Endodermal cell (in vitro differentiated cells): Measurements from ENCODE around the gene VPS13D. TPM values are rescaled to one million over a fixed set of nuclear protein-coding genes. Genes with fewer than 3 reads are reported as not detected.
A peak's percentile ranks its signal among the peaks of the same experiment; 100 is the strongest.

Source experiments
- DNase-seq: peaks from one replicate; pipeline ENCODE4 v3.0.0-alpha.2; 2017
- H3K27ac ChIP-seq: 2 replicates; pipeline ENCODE4 v1.5.1; 2013; ENCODE audit warnings: mild to moderate bottlenecking, low read depth, low read length, moderate library complexity
- H3K27me3 ChIP-seq: 2 replicates; pipeline ENCODE4 v1.6.1; 2013; ENCODE audit warnings: mild to moderate bottlenecking, low read length, moderate library complexity; ENCODE audit not compliant: insufficient read depth, control insufficient read depth, poor library complexity, severe bottlenecking
- H3K36me3 ChIP-seq: 2 replicates; pipeline ENCODE4 v1.7.0; 2013; ENCODE audit warnings: mild to moderate bottlenecking, low read length, moderate library complexity; ENCODE audit not compliant: control insufficient read depth, insufficient read depth
- H3K4me1 ChIP-seq: one replicate; pipeline ENCODE4 v1.7.0; 2013; ENCODE audit warnings: low read length; ENCODE audit not compliant: control insufficient read depth, insufficient read depth
- H3K4me3 ChIP-seq: 2 replicates; pipeline ENCODE4 v1.5.1; 2013; ENCODE audit warnings: mild to moderate bottlenecking, low read length, moderate library complexity
- H3K9ac ChIP-seq: 2 replicates; pipeline ENCODE4 v1.6.1; 2013; ENCODE audit warnings: mild to moderate bottlenecking, low read length, moderate library complexity; ENCODE audit not compliant: poor library complexity, severe bottlenecking; ENCODE audit errors: extremely low read depth
- H3K9me3 ChIP-seq: 2 replicates; pipeline ENCODE4 v1.6.1; 2013; ENCODE audit warnings: mild to moderate bottlenecking, low read length, moderate library complexity; ENCODE audit not compliant: control insufficient read depth
- H3K27ac Mint-ChIP-seq: 2 replicates; pipeline ENCODE4 v1.8.0; 2020; ENCODE audit warnings: mixed read lengths
- H3K27me3 Mint-ChIP-seq: 2 replicates; pipeline ENCODE4 v1.8.0; 2021; ENCODE audit warnings: mild to moderate bottlenecking, mixed read lengths; ENCODE audit not compliant: insufficient read depth
- H3K36me3 Mint-ChIP-seq: 2 replicates; pipeline ENCODE4 v1.8.0; 2020; ENCODE audit warnings: low read depth, mixed read lengths
- H3K4me1 Mint-ChIP-seq: 2 replicates; pipeline ENCODE4 v1.8.0; 2020; ENCODE audit warnings: mixed read lengths
- H3K4me3 Mint-ChIP-seq: 2 replicates; pipeline ENCODE4 v1.8.0; 2020; ENCODE audit warnings: mild to moderate bottlenecking, moderate library complexity, mixed read lengths
- H3K9me3 Mint-ChIP-seq: 2 replicates; pipeline ENCODE4 v1.8.0; 2020; ENCODE audit warnings: mild to moderate bottlenecking, mixed read lengths
- WGBS, 2 experiments: methylation state at CpG; one replicate each; pipeline versions ENCODE4 v1.1.5 to v1.1.7; 2013; ENCODE audit warnings: missing lambda C conversion rate in 2 of 2, mixed read lengths in 1 of 2; ENCODE audit not compliant: insufficient coverage in 1 of 2, insufficient read length in 1 of 2; 5-methylcytosine and 5-hydroxymethylcytosine counted together
- total RNA-seq, 2 donors: library from RNA; stranded (reverse); fragmentation: NEBNext Ultra II Directional in 1 of 2; extraction: Animal tissue kit (Norgen Biotek cat#: 25700) in 1 of 2; gene quantifications; 2 replicates in 1 of 2; 3 replicates in 1 of 2; pipeline ENCODE4 v1.2.1, GENCODE V29; 2021
- TF ChIP-seq, protein P1 (sequence below): fragments of 200-600 bp; sonication (generic); conservative IDR thresholded peaks from 2 replicates; pipeline ENCODE4 v1.5.0; 2021; ENCODE audit warnings: antibody characterized with exemption, mild to moderate bottlenecking

The VPS13D gene
- total RNA-seq, 2 donors from 2014 or later = 32.5 to 36.7 TPM

GRCh38 chr1:12472156-12472797 lies 242.4 kb downstream of the VPS13D start:
- no peak overlapping the region for H3K27ac Mint-ChIP-seq
- TF ChIP-seq, protein P1, sequence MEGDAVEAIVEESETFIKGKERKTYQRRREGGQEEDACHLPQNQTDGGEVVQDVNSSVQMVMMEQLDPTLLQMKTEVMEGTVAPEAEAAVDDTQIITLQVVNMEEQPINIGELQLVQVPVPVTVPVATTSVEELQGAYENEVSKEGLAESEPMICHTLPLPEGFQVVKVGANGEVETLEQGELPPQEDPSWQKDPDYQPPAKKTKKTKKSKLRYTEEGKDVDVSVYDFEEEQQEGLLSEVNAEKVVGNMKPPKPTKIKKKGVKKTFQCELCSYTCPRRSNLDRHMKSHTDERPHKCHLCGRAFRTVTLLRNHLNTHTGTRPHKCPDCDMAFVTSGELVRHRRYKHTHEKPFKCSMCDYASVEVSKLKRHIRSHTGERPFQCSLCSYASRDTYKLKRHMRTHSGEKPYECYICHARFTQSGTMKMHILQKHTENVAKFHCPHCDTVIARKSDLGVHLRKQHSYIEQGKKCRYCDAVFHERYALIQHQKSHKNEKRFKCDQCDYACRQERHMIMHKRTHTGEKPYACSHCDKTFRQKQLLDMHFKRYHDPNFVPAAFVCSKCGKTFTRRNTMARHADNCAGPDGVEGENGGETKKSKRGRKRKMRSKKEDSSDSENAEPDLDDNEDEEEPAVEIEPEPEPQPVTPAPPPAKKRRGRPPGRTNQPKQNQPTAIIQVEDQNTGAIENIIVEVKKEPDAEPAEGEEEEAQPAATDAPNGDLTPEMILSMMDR = no peak
- no peak overlapping the region for H3K9ac ChIP-seq
- no peaks in the 10 kb centered on the region for H3K27me3 ChIP-seq
- peaks cover 32% of the 10 kb centered on the region for H3K9me3 ChIP-seq
- H3K27ac ChIP-seq = no peak overlapping the region
- WGBS, 2 experiments = 96 to 100% methylated on average over 2 of the region's 2 CpGs
- no peaks in the 10 kb centered on the region for H3K27me3 Mint-ChIP-seq
- DNase-seq = no peak
- no peak overlapping the region for H3K4me3 ChIP-seq
- H3K36me3 Mint-ChIP-seq = peaks cover 50% of the 10 kb centered on the region
- peaks cover 24% of the 10 kb centered on the region for H3K36me3 ChIP-seq
- no peaks in the 10 kb centered on the region for H3K4me1 ChIP-seq
- H3K4me1 Mint-ChIP-seq = no peaks in the 10 kb centered on the region
- peaks cover 31% of the 10 kb centered on the region for H3K9me3 Mint-ChIP-seq
- no peak overlapping the region for H3K4me3 Mint-ChIP-seq

DNA sequence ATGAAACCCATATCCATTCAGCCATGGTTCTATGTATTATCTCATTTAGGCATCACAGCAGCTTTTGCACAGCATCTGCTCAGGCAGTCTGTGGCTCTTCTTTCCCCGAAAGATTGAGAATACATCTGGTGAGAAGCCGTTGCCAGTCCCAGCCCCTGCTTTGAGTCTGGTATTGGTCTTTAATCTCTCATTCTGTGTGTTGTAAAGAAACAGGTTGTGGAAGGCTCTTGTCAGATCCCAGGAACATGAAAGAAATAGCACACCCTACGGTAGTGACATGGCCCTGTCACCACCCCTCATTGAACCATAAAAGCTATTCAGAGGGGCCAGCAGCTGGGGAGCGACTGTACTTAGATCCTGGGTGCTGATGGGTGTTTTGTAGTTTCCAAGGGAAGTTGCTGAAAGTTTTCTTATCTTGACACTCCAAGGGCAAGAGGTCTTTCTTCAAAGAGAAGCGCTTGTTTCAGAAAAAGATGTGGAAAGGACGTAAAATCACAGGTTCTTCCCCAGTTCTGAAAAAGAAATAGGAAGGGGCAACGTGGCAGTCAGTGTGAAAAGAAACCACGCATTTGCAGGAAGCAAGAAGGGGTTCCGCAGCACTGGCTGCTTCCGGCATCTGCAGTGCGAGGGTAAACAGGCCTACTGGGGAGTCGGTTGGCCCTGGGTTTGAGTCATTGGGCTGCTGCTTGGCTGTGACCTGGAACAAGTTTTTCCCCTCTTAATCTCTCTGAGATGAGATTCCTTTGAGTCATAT lies 243.1 kb downstream of the VPS13D start:
- H3K4me3 Mint-ChIP-seq = no peak overlapping the region
- peaks cover 32% of the 10 kb centered on the region for H3K9me3 ChIP-seq
- H3K36me3 Mint-ChIP-seq = peaks cover 48% of the 10 kb centered on the region
- no peaks in the 10 kb centered on the region for H3K4me1 ChIP-seq
- H3K4me3 ChIP-seq = peak overlapping the region; percentile 43
- no peaks in the 10 kb centered on the region for H3K27me3 Mint-ChIP-seq
- H3K27ac Mint-ChIP-seq = no peak overlapping the region
- H3K9ac ChIP-seq = no peak overlapping the region
- 92% methylated on average over 11 to 12 of the region's 12 CpGs for WGBS, 2 experiments
- DNase-seq = no peak
- H3K9me3 Mint-ChIP-seq = peaks cover 31% of the 10 kb centered on the region
- no peak overlapping the region for H3K27ac ChIP-seq
- TF ChIP-seq, protein P1 = no peak
- H3K36me3 ChIP-seq = peaks cover 24% of the 10 kb centered on the region
- no peaks in the 10 kb centered on the region for H3K27me3 ChIP-seq
- peaks cover 4% of the 10 kb centered on the region for H3K4me1 Mint-ChIP-seq

GRCh38 chr1:12473596-12474362 lies 243.9 kb downstream of the VPS13D start:
- peaks cover 10% of the 10 kb centered on the region for H3K4me1 Mint-ChIP-seq
- H3K9me3 ChIP-seq = peaks cover 32% of the 10 kb centered on the region
- no peaks in the 10 kb centered on the region for H3K27me3 Mint-ChIP-seq
- no peaks in the 10 kb centered on the region for H3K27me3 ChIP-seq
- peaks cover 43% of the 10 kb centered on the region for H3K36me3 Mint-ChIP-seq
- peaks cover 24% of the 10 kb centered on the region for H3K36me3 ChIP-seq
- H3K4me3 ChIP-seq = no peak overlapping the region
- no peak for DNase-seq
- peaks cover 31% of the 10 kb centered on the region for H3K9me3 Mint-ChIP-seq
- no peak overlapping the region for H3K27ac ChIP-seq
- H3K4me1 ChIP-seq = no peaks in the 10 kb centered on the region
- no peak overlapping the region for H3K4me3 Mint-ChIP-seq
- 94 to 95% methylated on average over 8 to 11 of the region's 11 CpGs for WGBS, 2 experiments
- H3K27ac Mint-ChIP-seq = no peak overlapping the region
- TF ChIP-seq, protein P1 = no peak
- no peak overlapping the region for H3K9ac ChIP-seq
